ENCODE measurements around the gene KCND1.

KCND1 gene

DNA sequence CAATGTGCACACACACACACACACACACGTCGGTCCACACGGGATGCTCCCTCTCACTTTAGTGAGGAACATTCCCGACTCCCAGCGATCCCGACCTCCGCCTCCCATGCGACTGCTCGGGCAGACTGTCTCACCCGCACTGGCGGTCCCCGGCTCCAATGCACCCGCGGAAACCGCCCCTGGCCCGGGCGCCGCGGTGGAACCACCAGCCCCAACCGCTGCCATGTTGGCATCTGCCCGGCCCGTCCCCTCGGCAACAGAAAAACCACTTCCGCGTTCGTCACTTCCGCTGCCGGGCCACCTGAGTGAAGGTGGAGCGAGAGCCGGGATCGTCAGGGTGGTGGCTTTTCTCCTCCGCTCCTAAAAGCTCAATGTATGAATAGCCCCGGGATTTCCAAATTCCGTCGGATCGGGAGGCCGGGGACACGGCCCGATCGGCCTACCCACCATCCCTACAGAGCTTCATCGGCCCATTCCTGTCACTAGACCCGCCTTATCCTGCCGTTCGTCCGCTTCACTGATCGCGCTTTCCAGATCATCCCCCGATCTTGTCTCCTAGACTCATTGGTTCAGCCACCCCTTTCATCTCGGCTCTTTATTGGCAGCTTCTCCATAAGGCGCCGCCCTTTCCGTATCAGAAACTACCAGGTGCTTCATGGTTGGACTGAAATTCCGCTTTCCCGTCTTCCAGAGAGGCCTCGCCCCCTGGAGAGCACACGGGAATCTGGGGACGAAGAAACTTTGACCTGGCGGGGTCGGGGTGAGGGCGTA lies 60.0 kb downstream of the KCND1 start, which contains the start of gene SLC35A2:
SLC35A2 (minus strand) TSS at position 235 of the 771 bp plus-strand sequence; CDS start at position 225, 10 bp downstream.
- peak; percentile 59 to 90 (median 83) for DNase-seq

All from T-helper 2 cell (primary cell).